SK-N-MC (cell line): ENCODE measurements around the gene KIAA0930.

ENCODE experiments used
- DNase-seq: peaks from one replicate; pipeline ENCODE4 v3.0.0-alpha.2; 2011; ENCODE audit warnings: low read depth, low spot score
- H3K27ac ChIP-seq: fragments of 200-600 bp; sonication (generic); 2 replicates; pipeline ENCODE4 v1.5.1; 2016; ENCODE audit warnings: mixed run types
- H3K36me3 ChIP-seq: fragments of 200-600 bp; sonication (generic); 2 replicates; pipeline ENCODE4 v1.6.1; 2017; ENCODE audit warnings: antibody characterized with exemption, low read length, mixed read lengths; ENCODE audit not compliant: insufficient read depth
- H3K4me3 ChIP-seq: fragments of 200-600 bp; sonication (generic); 2 replicates; pipeline ENCODE4 v1.5.1; 2016
- H3K9ac ChIP-seq: fragments of 200-600 bp; sonication (generic); 2 replicates; pipeline ENCODE4 v1.8.0; 2017; ENCODE audit warnings: mixed run types, mixed read lengths; ENCODE audit not compliant: insufficient read length
- H3K9me3 ChIP-seq: fragments of 200-600 bp; sonication (generic); 2 replicates; pipeline ENCODE4 v1.6.1; 2017; ENCODE audit warnings: low read depth, mild to moderate bottlenecking, antibody characterized with exemption, low read length, moderate library complexity, mixed read lengths
- EZH2 ChIP-seq: fragments of 200-600 bp; sonication (generic); IDR thresholded peaks from one replicate; pipeline ENCODE4 v1.6.1; 2017; ENCODE audit warnings: antibody characterized with exemption
- FOXP2 ChIP-seq: optimal IDR thresholded peaks from 2 replicates; pipeline ENCODE3; 2011; ENCODE audit warnings: mild to moderate bottlenecking, moderate library complexity; ENCODE audit not compliant: insufficient read depth; ENCODE audit errors: extremely low read length, control extremely low read depth
- POLR2AphosphoS5 ChIP-seq: IDR thresholded peaks from 2 replicates; pipeline ENCODE4 v1.6.1; 2012; ENCODE audit warnings: mild to moderate bottlenecking, low read depth, low read length, borderline replicate concordance

The KIAA0930 gene

DNA sequence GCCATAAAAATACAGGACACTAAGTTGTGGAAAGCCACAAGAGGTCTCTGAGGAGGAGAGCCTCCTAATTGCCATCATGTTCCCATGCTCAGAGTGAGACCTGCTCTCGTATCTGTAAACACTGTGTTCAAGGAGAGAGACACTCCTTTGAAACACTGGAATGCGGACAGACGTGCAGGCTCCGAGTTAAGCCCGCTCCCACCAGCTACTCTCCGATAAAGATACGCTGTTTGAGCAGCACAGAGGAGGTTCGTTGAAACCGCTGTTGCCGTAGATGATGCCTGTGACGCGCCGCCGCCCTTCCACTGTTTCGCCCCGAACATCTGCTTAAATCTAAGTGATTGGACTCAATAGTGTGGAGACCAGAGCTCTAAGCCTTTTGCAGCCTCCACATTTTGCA is 51.9 kb downstream of the KIAA0930 start:
- TF ChIP-seq POLR2AphosphoS5 (no peak), FOXP2 (no peak), EZH2 (no peak)
- Histone ChIP-seq H3K4me3 (no peak overlapping the region), H3K9ac (no peak overlapping the region), H3K27ac (no peak overlapping the region), H3K9me3 (no peaks in the 10 kb centered on the region), H3K36me3 (peaks cover 32% of the 10 kb centered on the region)
- DNase-seq = no peak

DNA sequence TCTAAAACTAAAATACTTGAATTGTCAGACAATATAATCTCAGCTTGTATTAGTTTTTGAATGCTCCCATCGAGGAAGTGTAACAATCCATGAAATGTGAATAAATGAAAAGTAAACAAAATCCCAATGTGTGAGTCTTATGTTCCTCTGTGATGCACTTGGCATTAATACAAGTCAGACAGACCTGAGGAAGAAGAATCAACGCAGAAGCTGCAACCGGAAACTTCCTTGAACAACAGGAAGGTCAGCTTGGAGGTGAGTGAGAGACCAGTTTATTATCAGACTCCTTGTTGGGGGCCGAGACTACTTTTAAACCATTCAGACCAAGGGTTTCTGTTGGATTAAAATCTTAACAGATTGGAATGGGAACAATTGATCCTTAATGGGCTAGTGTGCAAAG is 52.8 kb downstream of the KIAA0930 start:
- TF ChIP-seq FOXP2 = no peak
- no peak for TF ChIP-seq POLR2AphosphoS5
- no peak for TF ChIP-seq EZH2
- H3K9me3 ChIP-seq = no peaks in the 10 kb centered on the region
- no peak for DNase-seq
- 0 out of 2 replicates have a peak overlapping the region, but pooled peaks have one; percentile 31 for H3K27ac ChIP-seq
- H3K4me3 ChIP-seq = no peak overlapping the region
- no peak overlapping the region for H3K9ac ChIP-seq
- peaks cover 41% of the 10 kb centered on the region for H3K36me3 ChIP-seq

DNA sequence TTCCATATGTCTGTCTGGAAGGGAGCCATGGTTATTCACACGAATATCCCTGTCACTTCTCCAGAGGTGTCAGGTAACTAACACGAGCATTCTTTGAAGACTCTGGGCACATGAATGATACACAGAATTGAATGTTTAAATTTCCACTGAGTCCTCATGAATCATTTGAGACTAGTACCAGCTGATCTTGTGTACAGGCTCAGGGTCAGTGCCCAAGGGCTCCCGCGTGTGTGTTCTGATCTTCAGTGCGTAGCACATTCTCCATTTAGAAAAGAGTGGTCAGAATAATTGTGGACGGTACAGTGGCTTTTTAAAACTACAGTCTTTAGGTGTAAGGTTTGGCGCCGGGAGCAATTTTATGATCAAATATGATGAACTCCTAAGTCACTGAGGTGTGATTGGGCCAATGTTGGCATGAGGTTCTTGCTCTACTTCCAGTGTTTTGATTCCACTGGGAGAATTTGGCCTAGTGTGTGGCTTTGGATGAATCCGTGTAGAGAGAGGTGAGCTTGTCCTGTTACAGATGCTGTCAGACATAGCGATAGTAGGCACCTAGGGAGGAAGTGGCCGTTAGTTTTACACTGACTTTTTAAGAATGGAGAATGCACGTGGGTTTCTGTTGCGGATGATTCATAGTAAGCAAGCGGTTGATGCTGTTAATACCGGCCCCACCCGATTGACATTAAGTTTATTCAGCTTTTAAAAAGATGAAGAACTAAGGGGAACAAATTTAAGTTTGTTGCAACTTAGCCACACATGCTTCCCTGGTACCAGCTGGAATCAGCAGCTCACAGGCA is 54.8 kb downstream of the KIAA0930 start:
- Histone ChIP-seq H3K9ac (no peak overlapping the region), H3K4me3 (no peak overlapping the region), H3K36me3 (peaks cover 57% of the 10 kb centered on the region), H3K9me3 (no peaks in the 10 kb centered on the region), H3K27ac (no peak overlapping the region)
- DNase-seq = no peak
- TF ChIP-seq EZH2 (no peak), FOXP2 (no peak), POLR2AphosphoS5 (peak; percentile 33; the same call in 1 of the 2 replicates)

DNA sequence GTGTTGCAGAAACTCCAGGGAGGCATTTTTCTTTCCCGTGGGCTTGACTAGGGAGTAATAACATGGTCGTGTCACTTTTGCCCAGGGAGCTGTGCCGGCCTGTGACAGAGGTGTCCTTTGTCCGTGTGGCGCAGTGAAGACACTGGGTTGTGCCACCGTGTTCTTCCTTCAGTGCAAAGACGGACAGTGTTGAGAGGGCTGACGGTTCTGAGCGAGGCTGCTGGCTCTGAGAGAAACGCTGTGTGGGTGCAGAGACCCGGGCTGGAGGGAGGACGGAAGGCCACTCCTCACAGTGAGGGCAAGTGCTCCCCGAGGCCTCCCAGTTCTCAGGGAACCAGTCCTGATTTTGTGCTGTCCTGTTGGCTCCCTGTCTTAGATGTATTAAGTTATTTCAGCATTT is 56.7 kb downstream of the KIAA0930 start:
- no peak for DNase-seq
- Histone ChIP-seq H3K27ac (no peak overlapping the region), H3K36me3 (peaks cover 76% of the 10 kb centered on the region), H3K9ac (no peak overlapping the region), H3K9me3 (no peaks in the 10 kb centered on the region), H3K4me3 (no peak overlapping the region)
- no peak for TF ChIP-seq FOXP2
- no peak for TF ChIP-seq EZH2
- no peak for TF ChIP-seq POLR2AphosphoS5

DNA sequence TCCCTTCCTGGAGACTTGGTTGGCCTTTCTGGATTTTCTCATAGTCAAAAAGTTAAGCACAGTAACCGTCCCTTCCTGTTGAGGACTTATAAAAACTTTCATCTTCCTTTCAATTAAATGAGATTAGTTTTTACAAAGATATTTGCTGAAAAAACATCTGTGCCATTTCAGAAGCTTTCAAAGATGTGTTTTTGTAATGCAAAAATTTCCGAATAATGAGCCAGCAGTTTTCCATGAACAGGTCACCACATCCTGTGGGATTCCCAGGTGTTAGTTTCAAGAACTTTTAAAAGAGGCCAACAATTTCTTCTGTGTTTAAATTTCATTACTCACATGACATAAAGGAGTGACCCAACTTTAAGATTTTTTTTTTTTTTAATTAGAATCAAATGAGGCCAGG is 58.9 kb downstream of the KIAA0930 start:
- Histone ChIP-seq H3K27ac (no peak overlapping the region), H3K9me3 (no peaks in the 10 kb centered on the region), H3K4me3 (no peak overlapping the region), H3K36me3 (peaks cover 87% of the 10 kb centered on the region), H3K9ac (no peak overlapping the region)
- TF ChIP-seq EZH2 = no peak
- no peak for DNase-seq

DNA sequence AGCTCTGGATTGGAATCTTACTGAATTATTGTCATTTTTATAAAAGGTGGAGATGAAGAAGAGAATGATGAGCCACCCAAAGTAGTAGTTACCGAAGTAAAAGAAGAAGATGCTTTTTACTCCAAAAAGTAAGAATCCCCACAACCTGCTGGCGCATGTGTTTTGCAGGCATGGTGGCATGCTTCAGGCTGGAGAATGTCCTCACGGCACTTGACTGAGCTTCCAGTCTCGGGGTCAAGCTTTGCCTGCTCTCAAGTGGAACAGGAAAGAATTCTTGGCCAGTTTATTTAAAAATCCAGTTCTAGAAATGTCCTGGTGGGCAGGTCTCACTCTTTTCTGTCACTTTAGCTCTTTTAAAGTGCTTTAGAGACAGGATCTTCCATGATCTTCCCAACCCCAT is 59.5 kb downstream of the KIAA0930 start:
- TF ChIP-seq POLR2AphosphoS5 (no peak), FOXP2 (no peak), EZH2 (no peak)
- peaks cover 91% of the 10 kb centered on the region for H3K36me3 ChIP-seq
- H3K4me3 ChIP-seq = no peak overlapping the region
- H3K9me3 ChIP-seq = no peaks in the 10 kb centered on the region
- no peak overlapping the region for H3K9ac ChIP-seq
- no peak for DNase-seq
- H3K27ac ChIP-seq = no peak overlapping the region

DNA sequence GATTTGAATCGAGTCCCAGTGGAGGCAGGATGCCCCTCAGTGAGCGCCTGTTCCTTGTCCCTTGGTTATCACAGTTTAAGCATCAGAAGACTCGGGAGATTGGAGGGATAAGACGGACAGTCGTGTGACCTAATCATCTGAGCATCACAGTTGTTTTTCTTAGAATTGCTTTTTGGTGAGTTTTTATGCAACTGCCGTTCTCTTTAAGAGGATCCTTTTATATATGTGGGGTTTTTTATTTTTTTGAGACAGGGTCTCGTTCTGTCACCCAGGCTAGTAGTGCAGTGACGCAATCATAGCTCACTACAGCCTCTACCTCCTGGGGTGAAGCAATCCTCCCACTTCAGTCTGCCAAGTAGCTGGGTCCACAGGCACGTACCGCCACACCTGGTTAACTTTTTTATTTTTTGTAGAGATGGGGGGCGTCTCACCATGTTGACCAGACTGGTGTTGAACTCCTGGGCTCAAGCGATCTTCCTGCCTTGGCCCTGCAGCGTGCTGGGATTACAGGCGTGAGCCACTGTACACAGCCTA is 60.5 kb downstream of the KIAA0930 start:
- TF ChIP-seq EZH2 (no peak), POLR2AphosphoS5 (no peak), FOXP2 (no peak)
- Histone ChIP-seq H3K4me3 (no peak overlapping the region), H3K36me3 (peaks cover 91% of the 10 kb centered on the region), H3K9me3 (no peaks in the 10 kb centered on the region), H3K9ac (no peak overlapping the region), H3K27ac (no peak overlapping the region)
- no peak for DNase-seq

DNA sequence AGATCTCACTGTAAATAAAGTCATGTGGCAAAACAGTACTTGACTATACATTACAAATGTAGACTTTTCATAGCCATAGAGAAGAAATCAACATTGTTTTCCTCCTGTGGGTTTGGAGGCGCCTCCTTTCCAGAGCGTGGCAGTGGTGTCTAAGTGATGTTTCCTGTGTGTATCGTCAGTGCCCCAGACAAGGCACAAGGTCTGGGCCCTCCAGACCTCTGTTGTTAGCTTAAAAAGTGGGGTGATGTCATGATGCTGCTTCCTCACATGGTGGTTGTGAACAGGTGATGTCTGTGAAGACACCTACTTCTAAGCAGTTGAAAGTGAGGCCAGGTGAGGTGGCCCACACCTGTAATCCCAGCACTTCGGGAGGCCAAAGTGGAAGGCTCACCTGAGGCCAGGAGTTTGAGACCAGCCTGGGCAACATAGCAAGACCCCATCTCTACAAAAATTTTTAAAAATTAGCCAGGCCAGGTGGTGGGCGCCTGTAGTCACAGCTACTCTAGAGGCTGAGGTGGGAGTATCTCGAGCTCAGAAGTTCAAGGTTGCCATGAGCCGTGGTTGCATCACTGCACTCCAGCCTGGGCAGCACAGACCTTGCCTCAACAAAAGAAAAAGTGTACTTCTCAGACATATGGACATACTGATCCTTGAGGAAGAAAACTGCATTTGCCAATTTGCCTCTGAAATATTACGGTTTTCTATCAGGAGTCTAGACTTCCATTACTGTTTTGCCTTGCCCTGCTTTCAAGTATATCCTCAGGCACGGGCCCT is 61.2 kb downstream of the KIAA0930 start:
- no peak for DNase-seq
- no peak for TF ChIP-seq EZH2
- no peak for TF ChIP-seq POLR2AphosphoS5
- no peak for TF ChIP-seq FOXP2
- H3K9me3 ChIP-seq = no peaks in the 10 kb centered on the region
- peaks cover 92% of the 10 kb centered on the region for H3K36me3 ChIP-seq
- no peak overlapping the region for H3K9ac ChIP-seq
- no peak overlapping the region for H3K4me3 ChIP-seq
- no peak overlapping the region for H3K27ac ChIP-seq
